Smooth muscle cell (in vitro differentiated cells): Measurements from ENCODE around the gene OR9G1. TPM values are rescaled to one million over a fixed set of nuclear protein-coding genes. Genes with fewer than 3 reads are reported as not detected.

Source experiments
- DNase-seq: peaks from one replicate; lab custom pipeline; 2025; ENCODE audit not compliant: unreplicated experiment; lab: John Stamatoyannopoulos, UW
- H2AFZ ChIP-seq: fragments of 200-600 bp; sonication (generic); 2 replicates; pipeline ENCODE4 v1.6.0; 2016; ENCODE audit warnings: antibody characterized with exemption, low read depth, mild to moderate bottlenecking
- H3F3A ChIP-seq: fragments of 200-600 bp; sonication (generic); 2 replicates; pipeline ENCODE4 v1.6.0; 2017; ENCODE audit warnings: antibody characterized with exemption, low read depth
- H3K27ac ChIP-seq: fragments of 200-600 bp; sonication (generic); 2 replicates; pipeline ENCODE4 v1.5.1; 2016; ENCODE audit warnings: low read depth, mild to moderate bottlenecking
- H3K27me3 ChIP-seq: fragments of 200-600 bp; sonication (generic); 2 replicates; pipeline ENCODE4 v1.6.1; 2016; ENCODE audit warnings: low read depth, mild to moderate bottlenecking
- H3K36me3 ChIP-seq: fragments of 200-600 bp; sonication (generic); 2 replicates; pipeline ENCODE4 v1.5.1; 2016; ENCODE audit warnings: low read depth
- H3K4me1 ChIP-seq: fragments of 200-600 bp; sonication (generic); 2 replicates; pipeline ENCODE4 v1.5.1; 2016; ENCODE audit warnings: low read depth
- H3K4me2 ChIP-seq: fragments of 200-600 bp; sonication (generic); 2 replicates; pipeline ENCODE4 v1.6.0; 2016; ENCODE audit warnings: mild to moderate bottlenecking
- H3K4me3 ChIP-seq: fragments of 200-600 bp; sonication (generic); 2 replicates; pipeline ENCODE4 v1.5.1; 2016; ENCODE audit warnings: mild to moderate bottlenecking
- H3K79me2 ChIP-seq: fragments of 200-600 bp; sonication (generic); 2 replicates; pipeline ENCODE4 v1.6.0; 2016; ENCODE audit warnings: low read depth, mild to moderate bottlenecking
- H3K9ac ChIP-seq: fragments of 200-600 bp; sonication (generic); 2 replicates; pipeline ENCODE4 v1.6.0; 2016; ENCODE audit warnings: low read depth
- H3K9me3 ChIP-seq: fragments of 200-600 bp; sonication (generic); replicated peaks from 2 replicates; pipeline ENCODE4 v1.5.1; 2016; ENCODE audit warnings: low read depth
- H4K20me1 ChIP-seq: fragments of 200-600 bp; sonication (generic); 2 replicates; pipeline ENCODE4 v1.6.0; 2016; ENCODE audit warnings: low read depth
- CTCF ChIP-seq: fragments of 200-600 bp; sonication (generic); IDR thresholded peaks from 2 replicates; pipeline ENCODE4 v1.5.1; 2017; ENCODE audit warnings: borderline replicate concordance, mild to moderate bottlenecking, antibody characterized with exemption; ENCODE audit not compliant: insufficient read depth, poor library complexity, severe bottlenecking
- WGBS: methylation state at CpG from one replicate; pipeline ENCODE4 v1.1.7; 2016; ENCODE audit warnings: low lambda C conversion rate; 5-methylcytosine and 5-hydroxymethylcytosine counted together
- polyA plus RNA-seq: library from polyadenylated mRNA; unstranded; fragments of >200 nt; fragmentation: Nextera tagmentation; extraction: Ambion mirVana; gene quantifications from 2 replicates; pipeline ENCODE4 v1.2.1, GENCODE V29; 2016
- total RNA-seq: library from RNA; depleted of rRNA; stranded (reverse); fragments of >200 nt; gene quantifications from 2 replicates; pipeline ENCODE4 v1.2.3, GENCODE V29; 2014

Gene OR9G1
- total and polyA plus RNA-seq, 2 experiments from 2014 or later = not detected

GRCh38 chr11:56700914-56701485, 2.1 kb downstream of the OR9G1 start:
- Histone ChIP-seq H3K4me2 (no peak overlapping the region), H2AFZ (no peak overlapping the region), H3K9ac (no peak overlapping the region), H3F3A (no peaks in the 10 kb centered on the region), H3K79me2 (no peaks in the 10 kb centered on the region), H3K36me3 (no peaks in the 10 kb centered on the region), H3K9me3 (no peaks in the 10 kb centered on the region), H4K20me1 (no peaks in the 10 kb centered on the region), H3K4me1 (no peaks in the 10 kb centered on the region), H3K4me3 (no peak overlapping the region), H3K27me3 (no peaks in the 10 kb centered on the region), H3K27ac (no peak overlapping the region)
- no peak for DNase-seq
- TF ChIP-seq CTCF = no peak
- WGBS = 67% methylated on average over 8 of the region's 8 CpGs

GRCh38 chr11:56705784-56706396, 7.0 kb downstream of the OR9G1 start:
- 62% methylated on average over 1 of the region's 1 CpG for WGBS
- no peak overlapping the region for H2AFZ ChIP-seq

GRCh38 chr11:56706486-56706885, 7.6 kb downstream of the OR9G1 start:
- Histone ChIP-seq H3K4me2 (no peak overlapping the region), H3K4me3 (no peak overlapping the region), H4K20me1 (no peaks in the 10 kb centered on the region), H3K79me2 (no peaks in the 10 kb centered on the region), H2AFZ (no peak overlapping the region), H3K9me3 (no peaks in the 10 kb centered on the region), H3K4me1 (no peaks in the 10 kb centered on the region), H3K36me3 (no peaks in the 10 kb centered on the region), H3F3A (no peaks in the 10 kb centered on the region), H3K27me3 (no peaks in the 10 kb centered on the region), H3K9ac (no peak overlapping the region), H3K27ac (peak overlapping the region; percentile 43)
- TF ChIP-seq CTCF = no peak
- DNase-seq = no peak
- 75% methylated on average over 2 of the region's 2 CpGs for WGBS

More at GRCh38 chr11:56705784-56706396, 7.0 kb downstream of the OR9G1 start:
- no peak for TF ChIP-seq CTCF
- Histone ChIP-seq H3K4me1 (no peaks in the 10 kb centered on the region), H3K27me3 (no peaks in the 10 kb centered on the region), H3K27ac (peak overlapping the region; percentile 43), H4K20me1 (no peaks in the 10 kb centered on the region), H3K9me3 (no peaks in the 10 kb centered on the region), H3K9ac (no peak overlapping the region), H3K4me3 (no peak overlapping the region), H3F3A (no peaks in the 10 kb centered on the region), H3K36me3 (no peaks in the 10 kb centered on the region), H3K4me2 (no peak overlapping the region), H3K79me2 (no peaks in the 10 kb centered on the region)
- DNase-seq = no peak

GRCh38 chr11:56714206-56714605, 15.3 kb downstream of the OR9G1 start:
- Histone ChIP-seq H3K36me3 (no peaks in the 10 kb centered on the region), H3K27ac (no peak overlapping the region), H3K9me3 (no peaks in the 10 kb centered on the region), H3K9ac (no peak overlapping the region), H3F3A (no peaks in the 10 kb centered on the region), H4K20me1 (no peaks in the 10 kb centered on the region), H3K79me2 (no peaks in the 10 kb centered on the region), H3K4me3 (no peak overlapping the region), H3K4me2 (no peak overlapping the region), H2AFZ (no peak overlapping the region), H3K27me3 (no peaks in the 10 kb centered on the region), H3K4me1 (no peaks in the 10 kb centered on the region)
- TF ChIP-seq CTCF = no peak
- 83% methylated on average over 2 of the region's 2 CpGs for WGBS
- DNase-seq = no peak
